ENCODE data around the gene ZW10.

DNA sequence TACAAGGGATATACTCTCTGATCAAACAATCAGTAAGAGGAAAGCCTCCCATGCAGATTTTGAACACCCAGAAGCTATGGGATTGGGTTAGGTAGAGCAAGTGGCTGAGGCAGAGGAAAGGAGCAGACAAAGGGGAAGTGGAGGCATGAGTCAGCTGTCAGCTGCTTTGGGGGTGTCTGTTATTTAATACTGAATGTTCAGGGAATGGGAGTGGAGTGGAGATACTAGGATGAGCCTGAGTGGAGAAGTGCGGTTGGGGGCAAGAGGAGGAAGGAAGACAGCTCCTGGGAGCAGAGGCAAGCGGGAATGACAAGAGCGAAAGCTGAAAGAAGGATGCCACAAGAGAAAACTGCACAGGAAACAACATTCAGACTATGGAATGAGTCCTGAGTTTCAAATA is 44.7 kb downstream of the ZW10 start:
- TF ChIP-seq, protein P1, sequence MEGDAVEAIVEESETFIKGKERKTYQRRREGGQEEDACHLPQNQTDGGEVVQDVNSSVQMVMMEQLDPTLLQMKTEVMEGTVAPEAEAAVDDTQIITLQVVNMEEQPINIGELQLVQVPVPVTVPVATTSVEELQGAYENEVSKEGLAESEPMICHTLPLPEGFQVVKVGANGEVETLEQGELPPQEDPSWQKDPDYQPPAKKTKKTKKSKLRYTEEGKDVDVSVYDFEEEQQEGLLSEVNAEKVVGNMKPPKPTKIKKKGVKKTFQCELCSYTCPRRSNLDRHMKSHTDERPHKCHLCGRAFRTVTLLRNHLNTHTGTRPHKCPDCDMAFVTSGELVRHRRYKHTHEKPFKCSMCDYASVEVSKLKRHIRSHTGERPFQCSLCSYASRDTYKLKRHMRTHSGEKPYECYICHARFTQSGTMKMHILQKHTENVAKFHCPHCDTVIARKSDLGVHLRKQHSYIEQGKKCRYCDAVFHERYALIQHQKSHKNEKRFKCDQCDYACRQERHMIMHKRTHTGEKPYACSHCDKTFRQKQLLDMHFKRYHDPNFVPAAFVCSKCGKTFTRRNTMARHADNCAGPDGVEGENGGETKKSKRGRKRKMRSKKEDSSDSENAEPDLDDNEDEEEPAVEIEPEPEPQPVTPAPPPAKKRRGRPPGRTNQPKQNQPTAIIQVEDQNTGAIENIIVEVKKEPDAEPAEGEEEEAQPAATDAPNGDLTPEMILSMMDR (IDR thresholded peaks at IDR 0.05; ENCODE audit: insufficient read depth, low read length, poor library complexity, severe bottlenecking) = no peak
- no peak for TF ChIP-seq EZH2phosphoT487 (conservative IDR thresholded peaks at IDR 0.05; ENCODE audit: low read length)
